Body of pancreas (tissue), 4 donors: ENCODE results near the gene TMEM203.

Source experiments
- POLR2A ChIP-seq, 3 donors: fragments of 450-650 bp; IDR thresholded peaks; one replicate each; pipeline ENCODE4 v1.6.1; 2016; ENCODE audit warnings: antibody characterized with exemption in 3 of 3, mild to moderate bottlenecking in 2 of 3
- TF ChIP-seq, protein P1 (sequence below), 7 experiments: fragments of 450-650 bp in 4 of 7; fragments of 200-600 bp in 3 of 7; sonication (generic) in 3 of 7; IDR thresholded peaks; one replicate each; pipeline ENCODE4 v1.5.1; 2016 to 2019; ENCODE audit warnings: antibody characterized with exemption in 7 of 7

GRCh38 chr9:137194388-137194787, 11.1 kb downstream of the TMEM203 start:
- TF ChIP-seq, protein P1, sequence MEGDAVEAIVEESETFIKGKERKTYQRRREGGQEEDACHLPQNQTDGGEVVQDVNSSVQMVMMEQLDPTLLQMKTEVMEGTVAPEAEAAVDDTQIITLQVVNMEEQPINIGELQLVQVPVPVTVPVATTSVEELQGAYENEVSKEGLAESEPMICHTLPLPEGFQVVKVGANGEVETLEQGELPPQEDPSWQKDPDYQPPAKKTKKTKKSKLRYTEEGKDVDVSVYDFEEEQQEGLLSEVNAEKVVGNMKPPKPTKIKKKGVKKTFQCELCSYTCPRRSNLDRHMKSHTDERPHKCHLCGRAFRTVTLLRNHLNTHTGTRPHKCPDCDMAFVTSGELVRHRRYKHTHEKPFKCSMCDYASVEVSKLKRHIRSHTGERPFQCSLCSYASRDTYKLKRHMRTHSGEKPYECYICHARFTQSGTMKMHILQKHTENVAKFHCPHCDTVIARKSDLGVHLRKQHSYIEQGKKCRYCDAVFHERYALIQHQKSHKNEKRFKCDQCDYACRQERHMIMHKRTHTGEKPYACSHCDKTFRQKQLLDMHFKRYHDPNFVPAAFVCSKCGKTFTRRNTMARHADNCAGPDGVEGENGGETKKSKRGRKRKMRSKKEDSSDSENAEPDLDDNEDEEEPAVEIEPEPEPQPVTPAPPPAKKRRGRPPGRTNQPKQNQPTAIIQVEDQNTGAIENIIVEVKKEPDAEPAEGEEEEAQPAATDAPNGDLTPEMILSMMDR (IDR thresholded peaks at IDR 0.05) = no peak
- TF ChIP-seq POLR2A (IDR thresholded peaks at IDR 0.05) = no peak
